ENCODE results near the gene MTARC2.
A peak's percentile ranks its signal among the peaks of the same experiment; 100 is the strongest.

Gene MTARC2

GRCh38 chr1:220748089-220748934 is at the start of gene MTARC2:
Gene MTARC2, plus strand, starts transcription at chr1:220748322. Its CDS starts 210 bp downstream, at chr1:220748532.
- no peak for TF ChIP-seq ZNF274 (IDR thresholded peaks at IDR 0.05; ENCODE audit: low read depth, low read length)
- peak within 1 kb of the TSS; percentile 46 for H3K4me3 ChIP-seq (ENCODE audit: low read length)

GRCh38 chr1:220698607-220699016 is 49.5 kb upstream of the MTARC2 start:
- TF ChIP-seq ZNF274 (IDR thresholded peaks at IDR 0.05; ENCODE audit: low read depth, low read length), result no peak
- H3K4me3 ChIP-seq (ENCODE audit: low read length), result no peak overlapping the region

GRCh38 chr1:220699044-220699443 is 49.1 kb upstream of the MTARC2 start:
- no peak for TF ChIP-seq ZNF274 (IDR thresholded peaks at IDR 0.05; ENCODE audit: low read depth, low read length)
- no peak overlapping the region for H3K4me3 ChIP-seq (ENCODE audit: low read length)

GRCh38 chr1:220700556-220701179 is 47.5 kb upstream of the MTARC2 start:
- TF ChIP-seq ZNF274 (IDR thresholded peaks at IDR 0.05; ENCODE audit: low read depth, low read length), result no peak
- H3K4me3 ChIP-seq (ENCODE audit: low read length), result no peak overlapping the region

- H3K4me3 ChIP-seq (ENCODE audit: low read length), result no peak overlapping the region
- TF ChIP-seq ZNF274 (IDR thresholded peaks at IDR 0.05; ENCODE audit: low read depth, low read length), result no peak
Observed at GRCh38 chr1:220701974-220702373, 46.1 kb upstream of the MTARC2 start.

GRCh38 chr1:220702733-220703270 is 45.3 kb upstream of the MTARC2 start:
- no peak for TF ChIP-seq ZNF274 (IDR thresholded peaks at IDR 0.05; ENCODE audit: low read depth, low read length)

GRCh38 chr1:220703305-220703704 is 44.8 kb upstream of the MTARC2 start:
- no peak for TF ChIP-seq ZNF274 (IDR thresholded peaks at IDR 0.05; ENCODE audit: low read depth, low read length)
- no peak overlapping the region for H3K4me3 ChIP-seq (ENCODE audit: low read length)

More at GRCh38 chr1:220702733-220703270, 45.3 kb upstream of the MTARC2 start:
- H3K4me3 ChIP-seq (ENCODE audit: low read length), result no peak overlapping the region

GRCh38 chr1:220705782-220706181 is 42.3 kb upstream of the MTARC2 start:
- no peak for TF ChIP-seq ZNF274 (IDR thresholded peaks at IDR 0.05; ENCODE audit: low read depth, low read length)
- no peak overlapping the region for H3K4me3 ChIP-seq (ENCODE audit: low read length)

- no peak overlapping the region for H3K4me3 ChIP-seq (ENCODE audit: low read length)
- TF ChIP-seq ZNF274 (IDR thresholded peaks at IDR 0.05; ENCODE audit: low read depth, low read length), result no peak
Observed at GRCh38 chr1:220706480-220706879, 41.6 kb upstream of the MTARC2 start.

- TF ChIP-seq ZNF274 (IDR thresholded peaks at IDR 0.05; ENCODE audit: low read depth, low read length), result no peak
- no peak overlapping the region for H3K4me3 ChIP-seq (ENCODE audit: low read length)
Observed at GRCh38 chr1:220707160-220707559, 41.0 kb upstream of the MTARC2 start.

GRCh38 chr1:220708244-220708643 is 39.9 kb upstream of the MTARC2 start:
- H3K4me3 ChIP-seq (ENCODE audit: low read length), result no peak overlapping the region
- TF ChIP-seq ZNF274 (IDR thresholded peaks at IDR 0.05; ENCODE audit: low read depth, low read length), result no peak

- no peak overlapping the region for H3K4me3 ChIP-seq (ENCODE audit: low read length)
- no peak for TF ChIP-seq ZNF274 (IDR thresholded peaks at IDR 0.05; ENCODE audit: low read depth, low read length)
Observed at GRCh38 chr1:220708936-220709801, 39.0 kb upstream of the MTARC2 start.

- no peak for TF ChIP-seq ZNF274 (IDR thresholded peaks at IDR 0.05; ENCODE audit: low read depth, low read length)
- H3K4me3 ChIP-seq (ENCODE audit: low read length), result no peak overlapping the region
Observed at GRCh38 chr1:220710333-220710732, 37.8 kb upstream of the MTARC2 start.

Measured in GM08714 (cell line).